Suprapubic skin (tissue), 3 donors: ENCODE measurements around the gene ERCC4.

Experiments
- CTCF ChIP-seq, 2 donors: fragments of 200-600 bp in 1 of 2; fragments of 450-650 bp in 1 of 2; sonication (generic) in 1 of 2; IDR thresholded peaks; one replicate each; pipeline ENCODE4 v1.5.1; 2016 to 2019; ENCODE audit warnings: antibody characterized with exemption in 2 of 2, mild to moderate bottlenecking in 1 of 2, moderate library complexity in 1 of 2
- EP300 ChIP-seq: sonication (generic); formaldehyde crosslinking; IDR thresholded peaks from one replicate; pipeline ENCODE4 v1.6.1; 2017; ENCODE audit warnings: antibody characterized with exemption
- POLR2A ChIP-seq, 2 donors: fragments of 450-650 bp; IDR thresholded peaks; one replicate each; pipeline ENCODE4 v1.6.1; 2017; ENCODE audit warnings: antibody characterized with exemption in 2 of 2, mild to moderate bottlenecking in 2 of 2, moderate library complexity in 2 of 2

- no peak for TF ChIP-seq POLR2A (IDR thresholded peaks at IDR 0.05)
- TF ChIP-seq CTCF (IDR thresholded peaks at IDR 0.05): no peak
- TF ChIP-seq EP300: no peak
Observed at GRCh38 chr16:13885700-13886099, 34.3 kb upstream of the ERCC4 start.
